Naive thymus-derived CD8-positive, alpha-beta T cell (primary cell): ENCODE results near the gene BEND5. TPM values are rescaled to one million over a fixed set of nuclear protein-coding genes. Genes with fewer than 3 reads are reported as not detected.

Source experiments
- ATAC-seq, 2 donors: fragments of 150-1000 bp; cut with Tn5 transposase in 1 of 2; sonication (Bioruptor Pico), chemical (Tn5 transposase) in 1 of 2; 1 replicate in 1 of 2; 2 replicates in 1 of 2; pipeline ENCODE4 v1.10.0; 2021; ENCODE audit warnings: mild to moderate bottlenecking in 2 of 2, moderate library complexity in 2 of 2
- POLR2A ChIA-PET: fragments of 350-600 bp; sonication (Branson Sonifier 250); formaldehyde crosslinking; loops from one replicate; lab custom pipeline; 2021; ENCODE audit warnings: antibody characterized with exemption; lab: Charles Lee
- DNase-seq, 10 donors: peaks; one replicate each; pipeline versions ENCODE4 v3.0.0 to v3.0.0-alpha.2; 2020 to 2022
- H3K27ac Mint-ChIP-seq, 10 donors: one replicate each; pipeline ENCODE4 v1.8.0; 2020 to 2022; ENCODE audit warnings: mild to moderate bottlenecking in 10 of 10, mixed read lengths in 10 of 10, moderate library complexity in 4 of 10, inconsistent platforms in 1 of 10
- H3K27me3 Mint-ChIP-seq, 5 donors: one replicate each; pipeline ENCODE4 v1.8.0; 2021 to 2022; ENCODE audit warnings: mixed read lengths in 5 of 5
- H3K36me3 Mint-ChIP-seq, 3 donors: one replicate each; pipeline ENCODE4 v1.8.0; 2020 to 2022; ENCODE audit warnings: mixed read lengths in 3 of 3, mild to moderate bottlenecking in 2 of 3, inconsistent platforms in 1 of 3
- H3K4me1 Mint-ChIP-seq, 4 donors: one replicate each; pipeline ENCODE4 v1.8.0; 2021 to 2022; ENCODE audit warnings: mixed read lengths in 4 of 4
- H3K4me3 Mint-ChIP-seq, 10 donors: one replicate each; pipeline ENCODE4 v1.8.0; 2020 to 2022; ENCODE audit warnings: mild to moderate bottlenecking in 10 of 10, mixed read lengths in 10 of 10, moderate library complexity in 6 of 10, inconsistent platforms in 1 of 10
- H3K9me3 Mint-ChIP-seq, 9 donors: one replicate each; pipeline ENCODE4 v1.8.0; 2020 to 2022; ENCODE audit warnings: mixed read lengths in 9 of 9, mild to moderate bottlenecking in 3 of 9, inconsistent platforms in 1 of 9, moderate library complexity in 1 of 9
- polyA plus RNA-seq, 3 donors: library from polyadenylated mRNA; unstranded; fragments of 300-500 nt; fragmentation: Illumina TruSeq; gene quantifications; one replicate each; pipeline ENCODE4 v1.2.3, GENCODE V29; 2021
- total RNA-seq, 8 experiments: library from RNA in 2 of 8; stranded (reverse) in 2 of 8; gene quantifications; one replicate each; pipeline ENCODE4 v1.2.3 and lab custom pipeline; 2021 to 2026

BEND5 gene
- total and polyA plus RNA-seq, 5 experiments from 2014 or later: 7.2 to 13.6 (median 10.4) TPM

- Mint-ChIP-seq H3K9me3 (peaks cover 0 to 1% (median 0%) of the 10 kb centered on the region in 9 donors), H3K36me3 (no peaks in the 10 kb centered on the region), H3K4me3 (no peak overlapping the region), H3K4me1 (peaks cover 0 to 44% (median 0%) of the 10 kb centered on the region in 4 donors), H3K27ac (peak overlapping the region in 2 of 10 donors; percentile 26 to 49), H3K27me3 (peaks cover 2 to 28% (median 9%) of the 10 kb centered on the region in 5 donors)
- no peak for DNase-seq
- POLR2A ChIA-PET: no interaction called here
- no peak for ATAC-seq
Measured at GRCh38 chr1:48789903-48790302, 13.2 kb upstream of the BEND5 start.

GRCh38 chr1:48785869-48786268 lies 9.2 kb upstream of the BEND5 start:
- no peak overlapping the region for H3K27ac Mint-ChIP-seq
- peaks cover 2 to 21% (median 7%) of the 10 kb centered on the region in 5 donors for H3K27me3 Mint-ChIP-seq
- no peaks in the 10 kb centered on the region for H3K36me3 Mint-ChIP-seq
- no peak overlapping the region for H3K4me3 Mint-ChIP-seq
- H3K4me1 Mint-ChIP-seq: peaks cover 0 to 14% (median 0%) of the 10 kb centered on the region in 4 donors
- no peak for ATAC-seq
- DNase-seq: no peak
- no peaks in the 10 kb centered on the region for H3K9me3 Mint-ChIP-seq
- POLR2A ChIA-PET: no interaction called here

- Mint-ChIP-seq H3K27ac (no peak overlapping the region), H3K4me3 (no peak overlapping the region), H3K27me3 (peaks cover 0 to 21% (median 6%) of the 10 kb centered on the region in 5 donors), H3K4me1 (no peaks in the 10 kb centered on the region), H3K36me3 (no peaks in the 10 kb centered on the region), H3K9me3 (no peaks in the 10 kb centered on the region)
- DNase-seq (no peak), ATAC-seq (no peak)
- POLR2A ChIA-PET: no interaction called here
Measured at GRCh38 chr1:48784301-48784700, 7.6 kb upstream of the BEND5 start.

- Mint-ChIP-seq H3K4me1 (peaks cover 29 to 57% (median 50%) of the 10 kb centered on the region in 4 donors), H3K27me3 (no peaks in the 10 kb centered on the region), H3K4me3 (peak overlapping the region; percentile 85 to 98 (median 93)), H3K27ac (peak overlapping the region; percentile 80 to 98 (median 92)), H3K36me3 (peaks cover 0 to 11% (median 0%) of the 10 kb centered on the region in 3 donors), H3K9me3 (no peaks in the 10 kb centered on the region)
- peak; percentile 1 to 5 for ATAC-seq
- no peak for DNase-seq
- POLR2A ChIA-PET: no interaction called here
Measured at GRCh38 chr1:48777219-48777895, 666 bp upstream of the BEND5 start.

- H3K4me1 Mint-ChIP-seq: peaks cover 34 to 71% (median 62%) of the 10 kb centered on the region in 4 donors
- H3K4me3 Mint-ChIP-seq: peak overlapping the region; percentile 85 to 100 (median 95)
- peaks cover 0 to 24% (median 0%) of the 10 kb centered on the region in 3 donors for H3K36me3 Mint-ChIP-seq
- H3K9me3 Mint-ChIP-seq: no peaks in the 10 kb centered on the region
- POLR2A ChIA-PET: no interaction called here
- no peaks in the 10 kb centered on the region for H3K27me3 Mint-ChIP-seq
- peak overlapping the region; percentile 94 to 98 (median 97) for H3K27ac Mint-ChIP-seq
- DNase-seq: peak in 1 of 10 donors; percentile 9
- no peak for ATAC-seq
Measured at GRCh38 chr1:48775831-48776392, 779 bp downstream of the BEND5 start.

GRCh38 chr1:48773133-48773532 lies 3.6 kb downstream of the BEND5 start:
- DNase-seq (no peak), ATAC-seq (no peak)
- peaks cover 0 to 27% (median 0%) of the 10 kb centered on the region in 3 donors for H3K36me3 Mint-ChIP-seq
- POLR2A ChIA-PET: no interaction called here
- peak overlapping the region in 5 of 10 donors; percentile 2 to 98 (median 11) for H3K27ac Mint-ChIP-seq
- no peaks in the 10 kb centered on the region for H3K9me3 Mint-ChIP-seq
- H3K4me1 Mint-ChIP-seq: peaks cover 52 to 89% (median 85%) of the 10 kb centered on the region in 4 donors
- no peaks in the 10 kb centered on the region for H3K27me3 Mint-ChIP-seq
- H3K4me3 Mint-ChIP-seq: peak overlapping the region in 1 of 10 donors; percentile 35

GRCh38 chr1:48772211-48772610 lies 4.5 kb downstream of the BEND5 start:
- Mint-ChIP-seq H3K27me3 (no peaks in the 10 kb centered on the region), H3K9me3 (no peaks in the 10 kb centered on the region), H3K4me3 (no peak overlapping the region), H3K36me3 (peaks cover 0 to 34% (median under 1%) of the 10 kb centered on the region in 3 donors), H3K27ac (peak overlapping the region in 6 of 10 donors; percentile 3 to 57 (median 26)), H3K4me1 (peaks cover 52 to 90% (median 86%) of the 10 kb centered on the region in 4 donors)
- POLR2A ChIA-PET: no interaction called here
- DNase-seq (no peak), ATAC-seq (no peak)

GRCh38 chr1:48771561-48771960 lies 5.1 kb downstream of the BEND5 start:
- ATAC-seq (no peak), DNase-seq (no peak)
- Mint-ChIP-seq H3K27ac (peak overlapping the region in 1 of 10 donors; percentile 54), H3K4me1 (peaks cover 58 to 93% (median 88%) of the 10 kb centered on the region in 4 donors), H3K4me3 (no peak overlapping the region), H3K36me3 (peaks cover 0 to 40% (median 4%) of the 10 kb centered on the region in 3 donors), H3K27me3 (no peaks in the 10 kb centered on the region), H3K9me3 (no peaks in the 10 kb centered on the region)
- POLR2A ChIA-PET: no interaction called here

- Mint-ChIP-seq H3K4me3 (no peak overlapping the region), H3K27ac (peak overlapping the region in 3 of 10 donors; percentile 17 to 37 (median 34)), H3K9me3 (no peaks in the 10 kb centered on the region), H3K4me1 (peaks cover 42 to 85% (median 78%) of the 10 kb centered on the region in 4 donors), H3K36me3 (peaks cover 4 to 57% (median 16%) of the 10 kb centered on the region in 3 donors), H3K27me3 (no peaks in the 10 kb centered on the region)
- ATAC-seq (no peak), DNase-seq (no peak)
- POLR2A ChIA-PET: interaction anchor here (1.3 kb wide), 1 partner anchor 7 kb away, joined by 3 read pairs; no protein-coding TSS in a partner anchor
Measured at GRCh38 chr1:48767975-48768510, 8.6 kb downstream of the BEND5 start.

GRCh38 chr1:48765335-48765734 lies 11.4 kb downstream of the BEND5 start:
- H3K27ac Mint-ChIP-seq: no peak overlapping the region

GRCh38 chr1:48761986-48762385 lies 14.7 kb downstream of the BEND5 start:
- peaks cover 9 to 75% (median 35%) of the 10 kb centered on the region in 3 donors for H3K36me3 Mint-ChIP-seq
- H3K4me3 Mint-ChIP-seq: no peak overlapping the region
- H3K4me1 Mint-ChIP-seq: peaks cover 17 to 49% (median 34%) of the 10 kb centered on the region in 4 donors
- H3K9me3 Mint-ChIP-seq: no peaks in the 10 kb centered on the region
- no peak overlapping the region for H3K27ac Mint-ChIP-seq
- POLR2A ChIA-PET: no interaction called here
- DNase-seq: no peak
- ATAC-seq: no peak
- H3K27me3 Mint-ChIP-seq: no peaks in the 10 kb centered on the region

More at GRCh38 chr1:48765335-48765734, 11.4 kb downstream of the BEND5 start:
- H3K4me3 Mint-ChIP-seq: no peak overlapping the region
- peaks cover 28 to 70% (median 56%) of the 10 kb centered on the region in 4 donors for H3K4me1 Mint-ChIP-seq
- no peaks in the 10 kb centered on the region for H3K27me3 Mint-ChIP-seq
- POLR2A ChIA-PET: no interaction called here
- DNase-seq (no peak), ATAC-seq (no peak)
- no peaks in the 10 kb centered on the region for H3K9me3 Mint-ChIP-seq
- peaks cover 4 to 53% (median 19%) of the 10 kb centered on the region in 3 donors for H3K36me3 Mint-ChIP-seq

- DNase-seq (no peak), ATAC-seq (no peak)
- Mint-ChIP-seq H3K36me3 (peaks cover 9 to 76% (median 34%) of the 10 kb centered on the region in 3 donors), H3K27me3 (no peaks in the 10 kb centered on the region), H3K4me1 (peaks cover 13 to 48% (median 31%) of the 10 kb centered on the region in 4 donors), H3K4me3 (no peak overlapping the region), H3K27ac (no peak overlapping the region), H3K9me3 (no peaks in the 10 kb centered on the region)
- POLR2A ChIA-PET: no interaction called here
Measured at GRCh38 chr1:48761411-48761810, 15.3 kb downstream of the BEND5 start.

GRCh38 chr1:48760857-48761256 lies 15.8 kb downstream of the BEND5 start:
- POLR2A ChIA-PET: no interaction called here
- H3K27me3 Mint-ChIP-seq: no peaks in the 10 kb centered on the region
- H3K36me3 Mint-ChIP-seq: peaks cover 9 to 81% (median 29%) of the 10 kb centered on the region in 3 donors
- H3K27ac Mint-ChIP-seq: no peak overlapping the region
- H3K9me3 Mint-ChIP-seq: no peaks in the 10 kb centered on the region
- peaks cover 14 to 46% (median 30%) of the 10 kb centered on the region in 4 donors for H3K4me1 Mint-ChIP-seq
- ATAC-seq (no peak), DNase-seq (no peak)
- no peak overlapping the region for H3K4me3 Mint-ChIP-seq
